DND-41 (cell line): ENCODE results near the gene AREL1.

Source experiments
- EZH2 ChIP-seq: IDR thresholded peaks from 3 replicates; pipeline ENCODE4 v1.6.1; 2012; ENCODE audit warnings: borderline replicate concordance, low read depth, mild to moderate bottlenecking, moderate library complexity, low read length, inconsistent platforms; ENCODE audit not compliant: severe bottlenecking
- TF ChIP-seq, protein P1 (sequence below): IDR thresholded peaks from 2 replicates; pipeline ENCODE4 v1.5.1; 2012; ENCODE audit warnings: borderline replicate concordance, low read length, moderate library complexity, mild to moderate bottlenecking; ENCODE audit not compliant: poor library complexity, severe bottlenecking; ENCODE audit errors: extremely low read depth

DNA sequence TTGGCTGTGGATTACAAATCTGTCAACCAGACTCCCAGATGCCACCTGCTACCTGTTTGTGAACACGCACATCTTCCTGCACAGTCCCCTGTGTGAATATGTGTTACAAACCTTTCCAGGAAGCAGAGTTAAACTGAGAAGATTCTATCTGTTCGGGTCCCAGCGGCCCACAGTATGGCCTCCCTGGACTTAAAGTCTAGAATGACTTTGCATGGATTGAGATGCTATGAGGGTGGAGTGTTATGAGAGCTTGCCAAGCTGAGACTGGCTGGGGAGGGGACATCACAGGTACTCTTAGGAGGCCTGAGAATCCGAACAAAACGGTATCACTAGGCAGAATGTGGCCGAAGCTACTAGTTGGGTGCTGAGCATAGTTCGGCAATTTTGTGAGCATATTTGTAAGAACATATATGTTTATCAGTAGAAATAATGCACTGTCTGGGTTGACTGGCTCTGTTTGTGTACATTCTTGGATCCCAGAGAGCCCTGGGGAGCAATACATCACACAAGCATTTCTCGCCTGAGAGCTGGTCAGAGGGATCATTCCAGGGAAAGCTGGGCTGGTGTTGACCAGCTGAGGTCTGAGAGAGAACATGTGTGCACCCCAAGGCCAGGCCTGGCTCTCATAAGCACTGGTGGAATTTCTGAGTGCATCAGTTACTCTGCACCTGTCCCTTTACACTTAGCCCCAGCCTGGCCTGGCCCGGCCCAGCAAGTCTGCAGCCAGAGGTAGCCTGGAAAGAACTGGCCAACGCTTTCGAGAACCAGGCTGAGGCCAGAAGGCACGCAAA lies 71.1 kb downstream of the AREL1 start:
- TF ChIP-seq, protein P1, sequence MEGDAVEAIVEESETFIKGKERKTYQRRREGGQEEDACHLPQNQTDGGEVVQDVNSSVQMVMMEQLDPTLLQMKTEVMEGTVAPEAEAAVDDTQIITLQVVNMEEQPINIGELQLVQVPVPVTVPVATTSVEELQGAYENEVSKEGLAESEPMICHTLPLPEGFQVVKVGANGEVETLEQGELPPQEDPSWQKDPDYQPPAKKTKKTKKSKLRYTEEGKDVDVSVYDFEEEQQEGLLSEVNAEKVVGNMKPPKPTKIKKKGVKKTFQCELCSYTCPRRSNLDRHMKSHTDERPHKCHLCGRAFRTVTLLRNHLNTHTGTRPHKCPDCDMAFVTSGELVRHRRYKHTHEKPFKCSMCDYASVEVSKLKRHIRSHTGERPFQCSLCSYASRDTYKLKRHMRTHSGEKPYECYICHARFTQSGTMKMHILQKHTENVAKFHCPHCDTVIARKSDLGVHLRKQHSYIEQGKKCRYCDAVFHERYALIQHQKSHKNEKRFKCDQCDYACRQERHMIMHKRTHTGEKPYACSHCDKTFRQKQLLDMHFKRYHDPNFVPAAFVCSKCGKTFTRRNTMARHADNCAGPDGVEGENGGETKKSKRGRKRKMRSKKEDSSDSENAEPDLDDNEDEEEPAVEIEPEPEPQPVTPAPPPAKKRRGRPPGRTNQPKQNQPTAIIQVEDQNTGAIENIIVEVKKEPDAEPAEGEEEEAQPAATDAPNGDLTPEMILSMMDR, result no peak
- TF ChIP-seq EZH2, result no peak
